ENCODE results near the gene STBD1. TPM values are rescaled to one million over a fixed set of nuclear protein-coding genes. Genes with fewer than 3 reads are reported as not detected.

STBD1 gene
- total and polyA plus RNA-seq, 9 of the 15 experiments (the other 6 are each of a cell fraction or from before 2014, with no cell fraction given): 0.08 to 0.64 (median 0.27) TPM; not detected in 2

- TF ChIP-seq CEBPZ (IDR thresholded peaks at IDR 0.05; ENCODE audit: borderline replicate concordance, low read depth, low read length): no peak
- TF ChIP-seq POLR2H (tag; IDR thresholded peaks at IDR 0.05; ENCODE audit: low read depth): no peak
- no peak for TF ChIP-seq NR2F6 (CRISPR knock-in tag; IDR thresholded peaks at IDR 0.05)
- TF ChIP-seq ELF2 (CRISPR knock-in tag; IDR thresholded peaks at IDR 0.05): no peak
- no peak for TF ChIP-seq HDGF (IDR thresholded peaks at IDR 0.05)
- no peak for TF ChIP-seq OTX1 (CRISPR knock-in tag; IDR thresholded peaks at IDR 0.05)
These were observed 36.3 kb downstream of the STBD1 start (continued) for GRCh38 chr4:76342803-76343202.

GRCh38 chr4:76354517-76355473 lies 48.3 kb downstream of the STBD1 start:
- no peaks in the 10 kb centered on the region for H3K27me3 ChIP-seq (ENCODE audit: control insufficient read depth in 2 of 2, insufficient read depth in 2 of 2, low read length in 2 of 2)
- no peaks in the 10 kb centered on the region for H3K9me3 ChIP-seq (replicated peaks; ENCODE audit: control insufficient read depth, insufficient read depth, low read depth, low read length)
- no peaks in the 10 kb centered on the region for H3K79me2 ChIP-seq (ENCODE audit: control insufficient read depth, insufficient read depth, low read length)
- no peak for FAIRE-seq
- BruUV-seq (replicated peaks): no TSS peak
- H4K20me1 ChIP-seq (replicated peaks; ENCODE audit: control insufficient read depth, insufficient read depth, low read length): no peaks in the 10 kb centered on the region
- ChIA-PET CTCF (ENCODE audit: low intra/inter-chr PET ratio) (no interaction called here), POLR2A (interaction anchor here (1.1 to 1.5 kb wide), 3 partner anchors 9 to 13 kb away, joined by 3 to 6 read pairs (median 3); no protein-coding TSS in a partner anchor)
- H3K4me3 ChIP-seq: no peak overlapping the region
- H3K9ac ChIP-seq (ENCODE audit: insufficient read depth in 1 of 2, low read depth in 2 of 2, low read length in 2 of 2): no peak overlapping the region
- DNase-seq (ENCODE audit: extremely low read depth in 1 of 4, low spot score in 3 of 4): no peak
- no peak for ATAC-seq
- H3K4me2 ChIP-seq (ENCODE audit: insufficient read depth, low read length): no peak overlapping the region
- TF ChIP-seq C11orf30 (IDR thresholded peaks at IDR 0.05; ENCODE audit: low read depth) (peak; percentile 24; the same call in 1 of the 2 replicates), ZNF316 (IDR thresholded peaks at IDR 0.05) (peak; percentile 61), MAFF (IDR thresholded peaks at IDR 0.05; ENCODE audit: low read length) (peak; percentile 36; the same call in 1 of the 2 replicates), EP300 (IDR thresholded peaks at IDR 0.05; ENCODE audit: low read length) (no peak), MAFK (IDR thresholded peaks at IDR 0.05; ENCODE audit: low read length) (peak; percentile 38; the same call in 1 of the 2 replicates), CBFA2T2 (conservative IDR thresholded peaks at IDR 0.05) (no peak), MAFG (tag; conservative IDR thresholded peaks at IDR 0.05) (0 out of 2 replicates have a peak, but pooled peaks have one; percentile 9)
- H3K9me1 ChIP-seq (ENCODE audit: control insufficient read depth, insufficient read depth, low read length): no peaks in the 10 kb centered on the region
- no peak overlapping the region for H3K27ac ChIP-seq (ENCODE audit: extremely low read depth, low read depth, low read length)
- intact Hi-C loops (cut with micrococcal nuclease) (no loop called here), in situ Hi-C loops (cut with MboI) (no loop called here)
- H2AFZ ChIP-seq (ENCODE audit: low read depth, low read length): no peak overlapping the region
- no peaks in the 10 kb centered on the region for H3K4me1 ChIP-seq (replicated peaks in 1 of 2; ENCODE audit: control insufficient read depth in 2 of 2, insufficient read depth in 2 of 2, low read length in 2 of 2)
- 32% methylated on average over 9 of the region's 9 CpGs for WGBS (ENCODE audit: insufficient coverage, low coverage, missing lambda C conversion rate)
- no peaks in the 10 kb centered on the region for H3K36me3 ChIP-seq (ENCODE audit: control insufficient read depth, insufficient read depth, low read length)
